Progenitor cell of endocrine pancreas (in vitro differentiated cells): ENCODE data around the gene CLECL1. TPM values are rescaled to one million over a fixed set of nuclear protein-coding genes. Genes with fewer than 3 reads are reported as not detected.
"Not testable (repeated sequence)": the region's sequence is repeated elsewhere in the genome, so short reads cannot be mapped to it uniquely, and the experiment has no call there.

Experiments used
- DNase-seq: peaks from one replicate; pipeline ENCODE4 v3.0.0; 2021; ENCODE audit warnings: low spot score; ENCODE audit not compliant: unreplicated experiment
- H3K27ac Mint-ChIP-seq: 2 replicates; pipeline ENCODE4 v1.8.0; 2021; ENCODE audit warnings: mild to moderate bottlenecking, moderate library complexity, mixed read lengths
- H3K27me3 Mint-ChIP-seq: 2 replicates; pipeline ENCODE4 v1.8.0; 2021; ENCODE audit warnings: mixed read lengths
- H3K36me3 Mint-ChIP-seq: 2 replicates; pipeline ENCODE4 v1.8.0; 2022; ENCODE audit warnings: mixed read lengths; ENCODE audit not compliant: insufficient read depth
- H3K4me1 Mint-ChIP-seq: 2 replicates; pipeline ENCODE4 v1.8.0; 2021; ENCODE audit warnings: low read depth, mixed read lengths
- H3K4me3 Mint-ChIP-seq: 2 replicates; pipeline ENCODE4 v1.8.0; 2021; ENCODE audit warnings: low read depth, mild to moderate bottlenecking, moderate library complexity, mixed read lengths
- H3K9me3 Mint-ChIP-seq: 2 replicates; pipeline ENCODE4 v1.8.0; 2021; ENCODE audit warnings: low read depth, mixed read lengths
- CTCF ChIP-seq: fragments of 200-600 bp; sonication (generic); IDR thresholded peaks from one replicate; pipeline ENCODE4 v1.5.0; 2021; ENCODE audit warnings: antibody characterized with exemption, mild to moderate bottlenecking; ENCODE audit not compliant: unreplicated experiment
- total RNA-seq: library from RNA; stranded (reverse); gene quantifications from 2 replicates; pipeline ENCODE4 v1.2.1, GENCODE V29; 2021

The CLECL1 gene
- total RNA-seq, 1 donor from 2014 or later, result not detected

GRCh38 chr12:9745199-9745598 lies 12.3 kb upstream of the CLECL1 start:
- Mint-ChIP-seq H3K9me3 (no peaks in the 10 kb centered on the region), H3K4me3 (no peak overlapping the region)

GRCh38 chr12:9742661-9743060 lies 9.8 kb upstream of the CLECL1 start:
- peak overlapping the region; percentile 86 for H3K27ac Mint-ChIP-seq
- TF ChIP-seq CTCF, result no peak
- no peaks in the 10 kb centered on the region for H3K36me3 Mint-ChIP-seq
- H3K27me3 Mint-ChIP-seq, result no peaks in the 10 kb centered on the region
- DNase-seq, result no peak
- peak overlapping the region; percentile 2 for H3K4me3 Mint-ChIP-seq
- peaks cover 14% of the 10 kb centered on the region for H3K4me1 Mint-ChIP-seq
- no peaks in the 10 kb centered on the region for H3K9me3 Mint-ChIP-seq

More at GRCh38 chr12:9745199-9745598, 12.3 kb upstream of the CLECL1 start:
- no peak for DNase-seq
- H3K36me3 Mint-ChIP-seq, result no peaks in the 10 kb centered on the region
- no peaks in the 10 kb centered on the region for H3K27me3 Mint-ChIP-seq
- no peak overlapping the region for H3K27ac Mint-ChIP-seq
- no peak for TF ChIP-seq CTCF
- H3K4me1 Mint-ChIP-seq, result peaks cover 14% of the 10 kb centered on the region

- TF ChIP-seq CTCF, result no peak
- peaks cover 15% of the 10 kb centered on the region for H3K4me1 Mint-ChIP-seq
- H3K4me3 Mint-ChIP-seq, result no peak overlapping the region
- H3K27me3 Mint-ChIP-seq, result no peaks in the 10 kb centered on the region
- no peak overlapping the region for H3K27ac Mint-ChIP-seq
- H3K9me3 Mint-ChIP-seq, result no peaks in the 10 kb centered on the region
- DNase-seq, result no peak
- no peaks in the 10 kb centered on the region for H3K36me3 Mint-ChIP-seq
Measured at GRCh38 chr12:9741726-9742125, 8.8 kb upstream of the CLECL1 start.

GRCh38 chr12:9740106-9740750 lies 7.3 kb upstream of the CLECL1 start:
- Mint-ChIP-seq H3K4me1 (peaks cover 15% of the 10 kb centered on the region), H3K4me3 (no peak overlapping the region), H3K27ac (no peak overlapping the region), H3K9me3 (no peaks in the 10 kb centered on the region), H3K36me3 (no peaks in the 10 kb centered on the region), H3K27me3 (no peaks in the 10 kb centered on the region)
- DNase-seq, result no peak
- no peak for TF ChIP-seq CTCF

GRCh38 chr12:9739404-9740105 lies 6.7 kb upstream of the CLECL1 start:
- Mint-ChIP-seq H3K4me3 (peak overlapping the region; percentile 39), H3K4me1 (peaks cover 15% of the 10 kb centered on the region)
- H3K27me3 Mint-ChIP-seq, DNase-seq, H3K36me3 Mint-ChIP-seq, H3K9me3 Mint-ChIP-seq, H3K27ac Mint-ChIP-seq: not testable (repeated sequence)

- not testable (repeated sequence) for H3K27me3 Mint-ChIP-seq
Measured at GRCh38 chr12:9738905-9739304, 6.0 kb upstream of the CLECL1 start.

More at GRCh38 chr12:9738905-9739304, 6.0 kb upstream of the CLECL1 start:
- Mint-ChIP-seq H3K27ac (peak overlapping the region; percentile 33), H3K4me1 (peaks cover 15% of the 10 kb centered on the region)
- not testable (repeated sequence) for H3K9me3 Mint-ChIP-seq, H3K4me3 Mint-ChIP-seq, H3K36me3 Mint-ChIP-seq, DNase-seq
